ENCODE measurements around the gene AJM1. TPM values are rescaled to one million over a fixed set of nuclear protein-coding genes. Genes with fewer than 3 reads are reported as not detected.

The AJM1 gene
- total and polyA plus RNA-seq, 2 of the 8 experiments (the other 6 are each of a cell fraction or from before 2014, with no cell fraction given) = 0.12 to 0.97 TPM

- no peak for TF ChIP-seq BRCA1 (IDR thresholded peaks at IDR 0.05; ENCODE audit: low read depth, low read length)
- TF ChIP-seq PHF8 (conservative IDR thresholded peaks at IDR 0.05; ENCODE audit: low read depth, low read length) = no peak
- TF ChIP-seq NANOG (IDR thresholded peaks at IDR 0.05; ENCODE audit: insufficient read depth, low read depth, low read length, poor library complexity, severe bottlenecking) = no peak
- no peak for TF ChIP-seq JUND (IDR thresholded peaks at IDR 0.05; ENCODE audit: low read length)
- TF ChIP-seq SAP30 (IDR thresholded peaks at IDR 0.05; ENCODE audit: insufficient read depth, insufficient replicate concordance, low read length) = no peak
- TF ChIP-seq BACH1 (IDR thresholded peaks at IDR 0.05; ENCODE audit: low read length) = no peak
- no peak for TF ChIP-seq BCL11A (IDR thresholded peaks at IDR 0.05; ENCODE audit: low read depth in 2 of 2, low read length in 2 of 2)
- TF ChIP-seq SRF (IDR thresholded peaks at IDR 0.05; ENCODE audit: low read depth, low read length) = no peak
- TF ChIP-seq SUZ12 (IDR thresholded peaks at IDR 0.05; ENCODE audit: low read length) = no peak
- no peak for TF ChIP-seq TAF7 (optimal IDR thresholded peaks at IDR 0.05; ENCODE audit: borderline replicate concordance, low read depth, low read length)
- no peak for TF ChIP-seq SIN3A (conservative IDR thresholded peaks at IDR 0.05 in 1 of 2, IDR thresholded peaks at IDR 0.05 in 1 of 2; ENCODE audit: low read depth in 1 of 2, low read length in 2 of 2)
- no peak for TF ChIP-seq SP1 (IDR thresholded peaks at IDR 0.05; ENCODE audit: low read depth, low read length)
These were observed 38.4 kb upstream of the AJM1 start (continued) for GRCh38 chr9:136803551-136804508.

All from H1 (cell line).